CD4-positive, alpha-beta T cell (primary cell): ENCODE data around the gene ZNF280B. TPM values are rescaled to one million over a fixed set of nuclear protein-coding genes. Genes with fewer than 3 reads are reported as not detected.
"Not testable (repeated sequence)": the region's sequence is repeated elsewhere in the genome, so short reads cannot be mapped to it uniquely, and the experiment has no call there.

Experiments
- ATAC-seq: fragments of 200-7000 bp; cut with Tn5 transposase; one replicate; pipeline ENCODE4 v1.10.0; 2022; ENCODE audit warnings: mild to moderate bottlenecking; ENCODE audit not compliant: poor library complexity
- CTCF ChIA-PET: fragments of 350-600 bp; sonication (Branson Sonifier 250); formaldehyde crosslinking; loops from one replicate; lab custom pipeline; 2021; ENCODE audit warnings: antibody characterized with exemption, inconsistent platforms; lab: Charles Lee
- POLR2A ChIA-PET: fragments of 350-600 bp; sonication (Branson Sonifier 250); formaldehyde crosslinking; loops from one replicate; lab custom pipeline; 2021; ENCODE audit warnings: antibody characterized with exemption, inconsistent platforms; lab: Charles Lee
- DNase-seq, 14 experiments: peaks; one replicate each; pipeline ENCODE4 v3.0.0-alpha.2; 2013 to 2020; ENCODE audit warnings: mixed read lengths in 2 of 14
- H3K27ac ChIP-seq, 2 donors: one replicate each; pipeline versions ENCODE4 v1.5.1 to v1.7.0; 2013; ENCODE audit warnings: low read length in 2 of 2, low read depth in 1 of 2, mild to moderate bottlenecking in 1 of 2
- H3K27me3 ChIP-seq, 2 experiments: 1 replicate in 1 of 2; 2 replicates in 1 of 2; pipeline versions ENCODE4 v1.6.1 to v1.7.0; 2013; ENCODE audit warnings: low read length in 2 of 2, control low read depth in 1 of 2, mild to moderate bottlenecking in 1 of 2, moderate library complexity in 1 of 2; ENCODE audit not compliant: insufficient read depth in 2 of 2, control insufficient read depth in 1 of 2
- H3K36me3 ChIP-seq: one replicate; pipeline ENCODE4 v1.6.1; 2013; ENCODE audit warnings: low read length, control low read depth; ENCODE audit not compliant: insufficient read depth
- H3K4me1 ChIP-seq: one replicate; pipeline ENCODE4 v1.6.1; 2013; ENCODE audit warnings: low read length, control low read depth; ENCODE audit not compliant: insufficient read depth
- H3K4me3 ChIP-seq: one replicate; pipeline ENCODE4 v1.5.1; 2013; ENCODE audit warnings: mild to moderate bottlenecking, low read length, moderate library complexity
- H3K9me3 ChIP-seq, 2 experiments: 1 replicate in 1 of 2; 2 replicates in 1 of 2; pipeline versions ENCODE4 v1.6.1 to v1.7.0; 2013; ENCODE audit warnings: low read length in 2 of 2, mild to moderate bottlenecking in 2 of 2, control low read depth in 1 of 2, moderate library complexity in 1 of 2; ENCODE audit not compliant: control insufficient read depth in 1 of 2, insufficient read depth in 1 of 2
- H3K27ac Mint-ChIP-seq: one replicate; pipeline ENCODE4 v1.8.0; 2020; ENCODE audit warnings: mixed read lengths
- H3K27me3 Mint-ChIP-seq: one replicate; pipeline ENCODE4 v1.8.0; 2021; ENCODE audit warnings: mixed read lengths
- H3K36me3 Mint-ChIP-seq: one replicate; pipeline ENCODE4 v1.8.0; 2021; ENCODE audit warnings: low read depth, mixed read lengths
- H3K4me1 Mint-ChIP-seq: one replicate; pipeline ENCODE4 v1.8.0; 2021; ENCODE audit warnings: low read depth, mixed read lengths
- H3K4me3 Mint-ChIP-seq: one replicate; pipeline ENCODE4 v1.8.0; 2020; ENCODE audit warnings: mild to moderate bottlenecking, mixed read lengths
- H3K9me3 Mint-ChIP-seq: one replicate; pipeline ENCODE4 v1.8.0; 2020; ENCODE audit warnings: mixed read lengths
- intact Hi-C, 2 experiments: fragments of 100-400 bp; cut with DNase I in 1 of 2; cut with micrococcal nuclease in 1 of 2; formaldehyde crosslinking; loops; one replicate each; pipeline versions ENCODE4 v1.15.1 to v1.9.0; 2023 to 2025; cut with DNase I, micrococcal nuclease
- total RNA-seq, 174 experiments: library from RNA in 2 of 174; stranded (reverse) in 2 of 174; gene quantifications; one replicate each; pipeline ENCODE4 v1.2.3 and lab custom pipeline; 2021 to 2026
- TF ChIP-seq, protein P1 (sequence below): fragments of 200-600 bp; IDR thresholded peaks from one replicate; pipeline ENCODE4 v1.8.0; 2022; ENCODE audit warnings: antibody characterized with exemption, mild to moderate bottlenecking

ZNF280B gene
- total RNA-seq, 2 experiments from 2014 or later, result 1.0 to 1.2 TPM

- Histone ChIP-seq H3K9me3 (peaks cover 0 to 8% of the 10 kb centered on the region in 2 experiments), H3K36me3 (no peaks in the 10 kb centered on the region), H3K4me3 (no peak overlapping the region), H3K27ac (no peak overlapping the region), H3K4me1 (no peaks in the 10 kb centered on the region), H3K27me3 (no peaks in the 10 kb centered on the region)
- no peak overlapping the region for H3K4me3 Mint-ChIP-seq
- ChIA-PET POLR2A (no interaction called here), CTCF (interaction anchor here (0.6 kb wide), 1 partner anchor 27 kb away, joined by 3 read pairs; no protein-coding TSS in a partner anchor)
- TF ChIP-seq, protein P1, sequence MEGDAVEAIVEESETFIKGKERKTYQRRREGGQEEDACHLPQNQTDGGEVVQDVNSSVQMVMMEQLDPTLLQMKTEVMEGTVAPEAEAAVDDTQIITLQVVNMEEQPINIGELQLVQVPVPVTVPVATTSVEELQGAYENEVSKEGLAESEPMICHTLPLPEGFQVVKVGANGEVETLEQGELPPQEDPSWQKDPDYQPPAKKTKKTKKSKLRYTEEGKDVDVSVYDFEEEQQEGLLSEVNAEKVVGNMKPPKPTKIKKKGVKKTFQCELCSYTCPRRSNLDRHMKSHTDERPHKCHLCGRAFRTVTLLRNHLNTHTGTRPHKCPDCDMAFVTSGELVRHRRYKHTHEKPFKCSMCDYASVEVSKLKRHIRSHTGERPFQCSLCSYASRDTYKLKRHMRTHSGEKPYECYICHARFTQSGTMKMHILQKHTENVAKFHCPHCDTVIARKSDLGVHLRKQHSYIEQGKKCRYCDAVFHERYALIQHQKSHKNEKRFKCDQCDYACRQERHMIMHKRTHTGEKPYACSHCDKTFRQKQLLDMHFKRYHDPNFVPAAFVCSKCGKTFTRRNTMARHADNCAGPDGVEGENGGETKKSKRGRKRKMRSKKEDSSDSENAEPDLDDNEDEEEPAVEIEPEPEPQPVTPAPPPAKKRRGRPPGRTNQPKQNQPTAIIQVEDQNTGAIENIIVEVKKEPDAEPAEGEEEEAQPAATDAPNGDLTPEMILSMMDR, result no peak
- H3K9me3 Mint-ChIP-seq, result peaks cover 3% of the 10 kb centered on the region
- DNase-seq, result no peak
- no peaks in the 10 kb centered on the region for H3K36me3 Mint-ChIP-seq
- no peak overlapping the region for H3K27ac Mint-ChIP-seq
- no peaks in the 10 kb centered on the region for H3K4me1 Mint-ChIP-seq
- intact Hi-C loops, result no loop called here
- peaks cover 8% of the 10 kb centered on the region for H3K27me3 Mint-ChIP-seq
- ATAC-seq, result no peak
Observed at GRCh38 chr22:22474733-22475132, 33.8 kb downstream of the ZNF280B start.

DNA sequence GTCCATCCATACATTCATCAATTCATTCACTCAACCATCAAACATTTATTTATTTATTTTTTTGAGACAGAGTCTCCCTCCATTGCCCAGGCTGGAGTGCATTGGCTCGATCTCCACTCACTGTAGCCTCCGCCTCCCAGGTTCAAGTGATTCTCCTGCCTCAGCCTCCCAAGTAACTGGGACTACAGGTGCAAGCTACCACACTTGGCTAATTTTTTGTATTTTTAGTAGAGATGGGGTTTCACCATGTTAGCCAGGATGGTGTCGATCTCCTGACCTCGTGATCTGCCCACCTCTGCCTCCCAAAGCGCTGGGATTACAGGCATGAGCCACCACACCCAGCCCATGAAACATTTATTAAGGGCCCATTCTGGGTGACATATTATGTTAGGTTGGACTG lies 37.4 kb downstream of the ZNF280B start:
- Mint-ChIP-seq H3K27me3 (peaks cover 30% of the 10 kb centered on the region), H3K9me3 (peaks cover 13% of the 10 kb centered on the region)
- intact Hi-C loops, DNase-seq, CTCF ChIA-PET, H3K4me3 ChIP-seq, H3K4me3 Mint-ChIP-seq, H3K27me3 ChIP-seq, H3K27ac Mint-ChIP-seq, H3K36me3 Mint-ChIP-seq, H3K36me3 ChIP-seq, H3K27ac ChIP-seq, ATAC-seq, H3K4me1 ChIP-seq, POLR2A ChIA-PET, H3K4me1 Mint-ChIP-seq: not testable (repeated sequence)
- peaks cover 4 to 12% of the 10 kb centered on the region in 2 experiments for H3K9me3 ChIP-seq

GRCh38 chr22:22469527-22469926 lies 39.0 kb downstream of the ZNF280B start:
- Histone ChIP-seq H3K36me3 (no peaks in the 10 kb centered on the region), H3K27me3 (peaks cover under 1 to 4% of the 10 kb centered on the region in 2 experiments), H3K4me3 (no peak overlapping the region), H3K4me1 (no peaks in the 10 kb centered on the region), H3K27ac (no peak overlapping the region), H3K9me3 (peaks cover 4 to 12% of the 10 kb centered on the region in 2 experiments)
- intact Hi-C loops, result loop anchor here (10.0 kb wide), 3 partner anchors 115 to 485 kb away; no protein-coding TSS in a partner anchor
- ChIA-PET CTCF (no interaction called here), POLR2A (no interaction called here)
- H3K9me3 Mint-ChIP-seq, result peaks cover 13% of the 10 kb centered on the region
- H3K4me3 Mint-ChIP-seq, result no peak overlapping the region
- no peak overlapping the region for H3K27ac Mint-ChIP-seq
- no peak for ATAC-seq
- H3K36me3 Mint-ChIP-seq, result no peaks in the 10 kb centered on the region
- peaks cover 42% of the 10 kb centered on the region for H3K27me3 Mint-ChIP-seq
- H3K4me1 Mint-ChIP-seq, result no peaks in the 10 kb centered on the region
- TF ChIP-seq, protein P1, result no peak
- DNase-seq, result no peak

GRCh38 chr22:22468794-22469469 lies 39.6 kb downstream of the ZNF280B start:
- intact Hi-C loops, result loop anchor here (10.0 kb wide), 3 partner anchors 116 to 486 kb away; no protein-coding TSS in a partner anchor
- H3K4me1 Mint-ChIP-seq, ATAC-seq, H3K4me3 Mint-ChIP-seq, POLR2A ChIA-PET, H3K4me1 ChIP-seq, H3K36me3 Mint-ChIP-seq, H3K36me3 ChIP-seq, H3K27ac ChIP-seq, H3K27ac Mint-ChIP-seq, H3K4me3 ChIP-seq, CTCF ChIA-PET, DNase-seq, H3K27me3 ChIP-seq: not testable (repeated sequence)
- H3K9me3 ChIP-seq, result peaks cover 4 to 12% of the 10 kb centered on the region in 2 experiments
- H3K9me3 Mint-ChIP-seq, result peaks cover 13% of the 10 kb centered on the region
- peaks cover 48% of the 10 kb centered on the region for H3K27me3 Mint-ChIP-seq
